HG03103 (cell line): Measurements from ENCODE around the gene EIF2S1.
"Not testable (repeated sequence)": the region's sequence is repeated elsewhere in the genome, so short reads cannot be mapped to it uniquely, and the experiment has no call there.

ENCODE experiments used
- ATAC-seq: cut with Tn5 transposase; IDR thresholded peaks from one replicate; pipeline ENCODE4 v1.9.1; 2021; ENCODE audit warnings: low read depth; ENCODE audit not compliant: unreplicated experiment

EIF2S1 gene

DNA sequence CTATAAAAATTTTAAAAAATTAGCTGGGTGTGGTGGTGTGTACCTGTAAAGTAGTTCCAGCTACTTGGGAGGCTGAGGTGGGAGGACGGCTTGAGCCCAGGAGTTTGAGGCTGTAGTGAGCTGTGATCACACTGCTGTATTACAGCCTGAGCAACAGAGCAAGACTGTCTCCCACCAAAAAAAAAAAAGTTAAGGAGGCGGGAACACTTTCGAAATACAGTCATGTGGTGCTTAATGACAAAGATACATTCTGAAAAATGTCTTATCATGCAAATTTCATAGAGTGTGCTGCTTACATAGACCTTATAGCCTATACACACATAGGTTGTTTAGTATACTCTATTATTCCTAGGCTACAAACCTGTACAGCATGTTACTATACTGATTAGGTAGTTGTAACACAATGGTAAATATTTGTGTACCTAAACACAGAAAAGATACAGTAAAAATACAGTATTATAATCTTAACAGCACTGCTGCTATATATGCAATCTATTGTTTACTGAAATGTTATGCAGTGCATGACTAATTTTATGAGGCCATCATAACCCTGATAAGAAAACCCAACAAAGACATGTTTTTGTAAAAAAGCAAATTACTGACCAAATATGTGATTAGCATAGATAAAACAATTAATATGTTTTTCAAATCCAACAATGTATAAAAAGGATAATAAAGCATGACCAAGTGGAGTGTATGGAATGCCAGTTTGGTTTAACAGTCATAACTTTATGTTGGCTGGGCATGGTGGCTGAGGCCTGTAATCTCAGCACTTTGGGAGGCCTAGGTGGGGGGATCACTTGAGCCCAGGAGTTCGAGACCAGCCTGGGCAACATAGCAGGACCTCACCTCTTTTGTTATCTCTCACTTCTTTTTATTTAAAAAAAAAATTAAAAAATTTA, 11.4 kb downstream of the EIF2S1 start:
- ATAC-seq = no peak

DNA sequence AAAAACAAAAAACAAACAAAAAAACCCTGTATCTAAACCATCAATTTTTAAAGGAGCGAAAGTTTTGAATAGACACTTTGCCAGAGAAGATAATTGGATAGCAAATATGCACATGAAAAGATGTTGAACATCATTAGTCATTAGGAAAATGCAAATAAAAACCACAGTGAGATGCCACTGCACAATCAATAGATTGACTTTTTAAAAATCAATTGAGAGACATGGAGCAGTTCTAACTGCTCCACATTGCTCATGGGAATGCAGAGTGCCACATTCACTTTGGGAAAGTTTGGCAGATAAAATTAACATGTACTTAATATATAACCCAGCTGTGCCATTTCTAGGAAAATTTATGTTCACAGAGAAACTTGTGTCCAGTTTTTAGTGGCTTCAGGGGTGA, 12.7 kb downstream of the EIF2S1 start:
- ATAC-seq = no peak

DNA sequence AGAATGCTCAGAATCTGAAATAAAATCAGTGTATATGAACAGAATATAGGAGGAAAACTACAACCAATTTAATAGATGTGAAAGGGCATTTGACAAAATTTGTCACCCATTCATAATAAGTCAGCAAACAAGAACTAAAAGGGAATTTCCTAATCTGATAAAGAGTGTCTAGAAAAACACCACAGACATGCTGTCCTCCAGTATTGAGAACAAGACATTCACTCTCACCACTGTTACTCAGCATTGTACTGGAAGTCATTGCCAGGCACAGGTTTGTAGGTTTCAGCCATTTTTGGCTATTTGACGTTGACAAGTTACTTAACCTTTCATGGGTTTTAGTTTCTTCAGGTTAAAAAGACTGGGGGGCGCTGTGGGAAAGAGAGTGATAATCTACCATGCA, 13.2 kb downstream of the EIF2S1 start:
- ATAC-seq = no peak

DNA sequence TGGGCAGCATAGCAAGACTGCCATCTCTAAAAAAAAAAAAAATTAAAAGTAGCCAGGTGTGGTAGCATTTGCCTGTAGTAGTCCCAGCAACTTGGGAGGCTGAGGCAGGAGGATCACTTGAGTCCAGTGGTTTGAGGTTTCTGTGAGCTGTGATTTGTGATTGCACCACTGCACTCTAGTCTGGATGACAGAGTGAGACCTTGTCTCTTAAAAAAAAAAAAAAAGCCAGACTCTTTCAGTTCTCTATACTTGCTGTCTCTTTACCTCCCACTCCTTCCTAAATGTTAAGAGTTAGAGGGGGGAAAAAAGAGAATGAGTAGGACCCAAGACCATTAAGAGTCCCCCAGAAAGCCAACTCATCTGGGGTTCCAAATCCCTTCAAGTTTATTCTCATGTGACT, 17.8 kb downstream of the EIF2S1 start:
- no peak for ATAC-seq

DNA sequence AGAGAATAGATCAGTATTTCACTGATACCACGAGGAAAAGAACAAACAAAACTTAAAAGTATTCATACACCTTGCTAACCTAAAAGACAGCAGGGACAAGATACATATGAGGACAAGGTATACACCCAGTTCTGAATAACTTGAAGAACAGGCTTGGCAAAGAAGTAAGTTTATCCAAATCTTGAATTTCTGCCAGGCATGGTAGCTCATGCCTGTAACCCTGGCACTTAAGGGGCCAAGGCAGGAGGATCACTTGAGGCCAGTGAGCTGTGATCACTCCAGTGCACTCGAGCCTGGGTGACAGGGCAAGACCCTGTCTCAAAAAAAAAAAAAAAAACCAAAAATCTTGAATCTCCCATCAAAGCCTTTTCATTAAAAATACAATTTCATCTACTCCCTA, 25.0 kb downstream of the EIF2S1 start:
- ATAC-seq = no peak

DNA sequence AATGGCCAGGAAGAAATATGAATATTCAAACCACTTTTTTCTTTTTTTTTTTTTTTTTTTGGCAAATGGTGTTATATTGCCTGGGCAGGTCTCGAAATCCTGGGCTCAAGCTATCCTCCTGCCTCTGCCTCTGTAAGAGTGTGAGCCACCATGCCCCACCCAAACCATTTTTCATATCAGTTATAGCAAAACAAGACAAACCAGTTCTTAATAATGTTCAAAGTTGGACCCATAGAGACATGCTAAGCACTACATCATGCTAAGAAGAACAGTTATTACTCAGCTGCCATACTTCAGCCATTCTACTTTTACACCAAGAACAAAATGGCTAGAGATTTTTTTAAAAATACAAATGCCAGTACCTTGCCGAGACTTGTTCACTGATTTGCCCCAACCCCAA, 25.5 kb downstream of the EIF2S1 start:
- ATAC-seq = no peak

DNA sequence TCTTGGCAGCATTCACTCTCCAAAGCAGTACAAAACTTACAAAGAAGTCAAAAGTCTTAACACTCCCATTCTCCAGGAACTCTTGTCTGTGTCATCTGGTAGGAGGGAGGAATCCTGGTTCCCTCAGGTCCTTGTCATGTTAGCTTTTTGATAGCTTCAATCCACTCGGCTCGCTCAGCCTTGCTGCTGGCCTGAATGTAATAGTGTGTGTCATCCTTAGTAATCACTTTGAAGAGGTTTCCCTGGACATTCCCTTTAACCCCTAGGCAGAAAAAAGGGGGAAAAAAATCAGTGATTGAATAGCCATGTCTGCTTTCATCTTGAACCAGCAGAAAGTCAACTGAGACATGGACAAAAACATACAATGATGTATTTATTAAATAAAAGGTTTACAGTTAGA, 27.1 kb downstream of the EIF2S1 start:
- no peak for ATAC-seq

DNA sequence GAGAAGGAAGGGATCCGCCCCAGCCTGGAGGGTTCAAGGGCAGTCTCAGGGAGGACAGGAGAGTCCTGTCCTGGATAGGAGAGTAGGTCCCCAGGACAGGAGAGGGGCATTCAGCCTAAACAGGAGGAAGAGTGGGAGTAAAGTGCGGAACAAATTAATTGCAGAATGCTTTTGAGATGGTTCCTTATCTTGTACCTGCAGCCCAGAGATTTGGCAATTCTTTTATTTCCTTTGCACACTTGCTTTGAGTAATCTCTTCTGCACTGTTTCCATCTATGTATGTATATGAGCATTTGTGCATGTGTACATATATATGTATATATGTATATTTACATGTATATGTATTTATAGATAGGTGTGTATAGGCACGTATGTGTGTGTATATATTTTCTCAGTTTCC, 29.1 kb downstream of the EIF2S1 start:
- ATAC-seq = no peak

DNA sequence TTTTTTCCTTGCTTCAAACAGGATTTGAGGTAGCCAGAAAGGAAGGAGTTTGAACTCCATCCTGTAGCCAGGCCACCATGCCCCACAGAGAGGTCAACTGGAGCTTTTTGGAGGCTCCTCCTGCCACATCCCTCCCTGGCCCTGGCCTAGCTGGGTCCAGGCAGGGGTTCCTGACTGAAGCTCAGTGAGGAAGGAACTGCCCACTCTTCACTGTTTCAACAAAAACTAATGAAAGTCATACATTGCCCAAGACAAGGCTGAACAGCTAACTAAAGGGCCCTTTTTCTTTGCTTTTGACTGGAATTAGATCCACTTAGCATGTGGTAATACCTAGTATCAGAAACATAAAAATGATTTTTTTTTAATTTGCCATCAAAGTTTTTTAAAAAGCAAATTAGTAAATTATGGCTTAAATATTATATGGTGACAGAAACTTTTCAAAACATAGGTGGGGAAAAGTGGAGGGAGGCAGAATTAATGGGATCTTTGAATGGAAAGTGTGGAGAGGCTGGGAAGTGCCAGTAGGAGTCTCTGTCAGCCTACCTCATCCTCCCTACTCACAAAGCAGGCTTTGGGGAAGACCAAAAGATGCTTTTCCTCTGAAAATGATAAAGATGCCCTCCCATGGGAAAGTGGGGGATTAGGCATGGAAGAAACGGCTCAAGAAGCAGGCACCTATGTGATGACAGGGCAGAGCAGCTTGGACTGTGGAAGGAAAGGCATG, 29.8 kb downstream of the EIF2S1 start:
- ATAC-seq = no peak

DNA sequence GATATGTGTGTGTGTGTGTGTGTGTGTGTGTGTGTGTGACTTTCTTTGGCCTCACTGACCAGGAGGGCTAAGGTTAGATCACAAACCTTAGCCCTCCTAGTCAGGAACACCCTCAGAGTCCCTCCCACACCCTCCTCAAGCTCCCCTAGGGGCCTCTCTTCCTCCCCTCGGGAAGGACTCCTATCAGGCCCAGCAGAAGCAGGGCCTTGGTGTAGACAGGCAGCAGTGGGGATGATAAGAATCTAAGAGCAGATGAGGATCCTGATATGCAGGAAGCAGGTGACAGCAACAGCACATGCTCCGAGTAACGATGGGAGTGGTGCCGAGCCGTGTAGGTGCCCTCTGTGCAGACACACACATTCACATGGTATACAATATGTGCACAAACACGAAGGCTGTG, 31.1 kb downstream of the EIF2S1 start:
- no peak for ATAC-seq

DNA sequence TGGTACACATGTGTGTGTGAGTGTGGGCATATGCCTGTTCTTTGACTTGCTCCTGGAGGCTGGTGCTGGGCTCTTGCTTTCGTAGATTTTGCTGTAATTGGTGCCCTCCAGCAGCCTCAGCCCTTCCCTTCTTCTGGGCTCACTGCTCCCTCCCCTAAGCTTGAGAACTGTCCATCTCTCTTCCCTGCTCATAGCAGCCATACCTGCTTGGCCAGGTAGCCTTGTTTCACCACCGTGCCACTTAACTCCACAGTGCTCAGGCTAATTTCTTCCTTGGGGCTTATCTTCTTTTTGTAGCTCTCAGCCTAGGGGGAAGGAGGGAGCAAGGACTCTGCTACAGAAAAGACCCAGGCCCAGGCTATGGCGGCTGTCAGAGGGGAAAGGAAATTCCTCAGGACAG, 32.0 kb downstream of the EIF2S1 start:
- no peak for ATAC-seq

DNA sequence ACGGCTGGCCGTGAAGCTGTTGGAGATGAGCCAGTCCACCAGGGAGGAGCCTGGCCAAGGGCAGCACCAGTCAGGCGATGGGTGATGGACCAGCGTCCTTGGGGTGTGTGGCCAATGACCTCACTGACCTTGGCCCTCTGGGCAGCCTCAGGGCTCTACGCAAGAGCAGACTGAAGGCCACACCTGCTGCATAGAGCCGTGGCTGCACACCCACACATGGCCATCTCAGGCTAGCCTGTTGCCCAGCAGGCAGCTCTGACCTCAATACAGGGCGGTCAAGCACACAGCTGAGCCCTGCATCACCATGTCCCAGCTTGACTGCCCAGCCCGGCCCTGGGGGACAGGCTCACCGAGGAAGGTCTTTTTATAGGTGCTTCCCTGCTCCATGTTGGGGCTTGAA, 32.7 kb downstream of the EIF2S1 start:
- no peak for ATAC-seq

DNA sequence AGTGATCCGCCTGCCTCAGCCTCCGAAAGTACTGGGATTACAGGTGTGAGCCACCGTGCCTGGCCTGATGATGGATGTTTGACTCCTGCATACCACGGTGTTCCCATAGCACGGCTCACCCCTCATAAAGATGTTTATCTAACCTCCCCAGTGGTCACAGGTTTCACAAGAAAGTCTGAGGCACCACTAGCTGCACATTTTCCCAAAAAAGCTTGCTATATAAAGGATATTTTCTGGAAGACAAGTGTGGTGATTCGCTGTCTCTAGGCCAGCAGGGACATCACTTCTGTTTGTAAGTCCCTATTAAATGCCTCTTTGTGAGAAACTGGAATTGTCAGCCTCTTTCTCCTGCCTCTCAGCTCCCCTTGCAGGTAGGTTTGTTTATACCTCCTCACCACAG, 33.6 kb downstream of the EIF2S1 start:
- ATAC-seq = no peak

DNA sequence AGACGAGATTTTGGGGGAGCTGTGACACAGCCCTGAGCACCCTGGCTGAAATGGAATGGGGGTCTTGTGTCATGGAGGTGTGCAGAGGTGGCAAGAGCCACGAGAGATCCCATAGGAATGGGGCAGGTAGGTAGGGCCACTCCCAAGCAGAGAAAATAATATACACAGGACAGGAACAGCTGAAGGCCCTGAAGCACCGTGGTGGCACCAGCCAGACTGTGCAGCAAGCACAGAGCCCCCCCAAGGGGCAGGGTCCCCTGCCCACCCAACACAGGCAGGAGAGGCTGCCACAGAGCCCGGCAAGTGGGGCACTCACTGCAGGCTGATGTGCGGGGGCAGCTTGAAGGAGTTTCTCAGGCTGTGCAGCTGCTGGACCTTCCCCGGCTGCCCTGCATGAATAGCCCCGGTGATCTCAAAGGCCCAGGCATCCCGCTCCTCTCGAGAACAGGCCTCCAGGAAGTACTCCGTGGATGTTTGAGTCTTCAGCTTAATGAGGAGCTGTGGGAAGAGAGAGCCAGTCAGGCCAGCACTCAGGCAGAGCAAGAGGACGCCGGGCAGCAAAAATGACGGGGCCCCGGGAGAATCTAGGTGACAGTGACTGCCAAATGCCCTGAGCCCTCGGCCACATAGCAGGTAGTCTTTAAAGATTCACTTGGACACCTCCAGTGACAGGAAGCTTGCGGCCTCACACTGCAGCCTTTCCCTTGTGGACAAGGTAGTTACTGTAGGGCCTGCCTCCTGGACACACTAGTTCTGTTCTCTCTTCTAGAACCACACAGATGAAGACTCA, 35.2 kb downstream of the EIF2S1 start:
- no peak for ATAC-seq

DNA sequence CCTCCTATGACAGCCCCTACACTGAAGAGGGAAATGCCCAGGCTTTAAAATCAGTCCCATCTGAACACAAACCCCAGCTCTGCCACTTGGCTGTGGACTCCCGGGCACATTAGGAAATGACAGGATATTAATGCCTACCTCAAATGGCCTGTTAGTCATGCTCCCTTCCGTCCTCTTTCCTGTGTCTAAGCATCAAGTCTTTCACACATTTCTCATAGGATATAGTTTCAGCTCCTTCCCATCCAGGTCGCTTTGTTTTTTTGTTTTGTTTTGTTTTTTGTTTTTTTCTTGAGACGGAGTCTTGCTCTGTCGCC, 35.7 kb downstream of the EIF2S1 start:
- no peak for ATAC-seq

DNA sequence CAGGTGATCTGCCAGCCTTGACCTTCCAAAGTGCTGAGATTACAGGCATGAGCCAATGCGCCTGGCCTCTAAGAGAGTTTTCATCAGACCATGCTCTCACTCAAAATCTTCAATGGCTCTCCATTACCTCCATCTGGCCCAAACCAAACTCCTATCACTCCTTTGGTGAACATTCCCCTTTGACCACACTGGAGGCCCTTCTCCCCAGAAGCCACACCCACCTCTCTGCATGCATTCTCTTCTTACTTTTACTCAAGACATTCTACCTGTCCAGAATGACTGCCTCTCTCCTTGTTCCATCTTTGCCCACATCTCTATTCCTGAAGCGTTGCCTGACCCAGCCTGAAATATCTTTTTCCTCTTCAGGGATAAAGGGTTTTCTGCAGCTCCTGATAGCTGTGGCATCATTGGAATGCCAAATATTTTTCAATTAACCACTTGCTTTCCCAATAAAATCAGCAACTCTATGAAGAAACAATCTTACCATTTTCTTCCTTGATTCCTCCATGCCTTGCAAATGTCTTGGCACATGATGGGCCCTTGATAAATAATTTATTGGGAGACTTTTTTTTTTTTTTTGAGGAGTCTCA, 36.3 kb downstream of the EIF2S1 start:
- ATAC-seq = no peak

DNA sequence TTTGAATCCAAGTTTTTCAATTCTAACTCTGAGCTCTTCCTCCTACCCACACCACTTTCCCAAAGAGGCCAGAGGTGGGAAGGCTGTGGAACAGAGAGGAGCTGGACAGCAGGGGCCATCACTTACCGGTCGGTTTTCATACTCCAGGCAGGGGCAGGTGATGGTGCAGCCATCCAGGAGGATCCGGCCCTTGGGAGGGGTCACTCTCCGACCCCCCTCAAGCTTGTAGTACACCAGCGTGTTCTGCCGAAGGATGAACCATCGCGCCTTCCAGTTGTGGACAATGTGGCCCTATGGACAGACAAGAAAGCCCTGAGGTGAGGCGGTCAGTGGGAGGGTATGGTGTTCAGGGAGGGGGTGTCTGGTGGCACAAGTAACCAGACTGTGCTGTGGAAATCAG, 37.4 kb downstream of the EIF2S1 start:
- no peak for ATAC-seq

DNA sequence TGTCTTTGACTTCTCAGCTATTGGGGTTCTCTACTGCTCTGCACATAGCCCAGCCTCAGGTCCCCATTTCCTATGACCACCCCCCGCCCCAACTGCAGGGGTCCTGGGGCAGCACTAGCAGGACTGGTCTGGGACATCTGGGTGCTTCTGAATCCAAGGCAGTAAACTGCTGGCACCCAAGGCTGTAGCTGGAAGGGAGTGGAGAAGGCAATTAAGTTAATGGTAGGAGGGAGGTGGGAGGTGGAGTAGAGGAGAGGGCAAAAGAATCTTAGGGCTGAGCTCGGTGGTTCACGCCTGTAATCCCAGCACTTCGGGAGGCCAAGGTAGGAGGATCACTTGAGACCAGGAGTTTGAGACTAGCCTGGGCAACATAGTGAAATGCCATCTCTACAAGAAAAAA, 40.3 kb downstream of the EIF2S1 start:
- ATAC-seq = no peak

DNA sequence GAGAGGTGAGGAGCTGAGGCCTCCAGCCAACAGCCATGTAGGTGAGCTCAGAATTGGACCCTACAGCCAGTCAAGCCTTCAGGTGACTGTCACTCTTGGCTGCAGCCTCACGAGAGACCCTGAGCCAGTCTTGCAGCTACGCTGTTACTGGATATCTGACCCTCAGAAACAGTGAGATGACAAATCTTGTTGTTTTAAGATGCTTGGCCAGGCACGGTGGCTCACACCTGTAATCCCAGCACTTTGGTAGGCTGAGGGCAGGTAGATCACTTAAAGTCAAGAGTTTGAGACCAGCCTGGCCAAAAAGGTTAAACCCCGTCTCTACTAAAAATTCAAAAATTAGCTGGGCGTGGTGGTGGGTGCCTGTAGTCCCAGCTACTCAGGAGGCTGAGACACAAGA, 45.6 kb downstream of the EIF2S1 start:
- no peak for ATAC-seq

DNA sequence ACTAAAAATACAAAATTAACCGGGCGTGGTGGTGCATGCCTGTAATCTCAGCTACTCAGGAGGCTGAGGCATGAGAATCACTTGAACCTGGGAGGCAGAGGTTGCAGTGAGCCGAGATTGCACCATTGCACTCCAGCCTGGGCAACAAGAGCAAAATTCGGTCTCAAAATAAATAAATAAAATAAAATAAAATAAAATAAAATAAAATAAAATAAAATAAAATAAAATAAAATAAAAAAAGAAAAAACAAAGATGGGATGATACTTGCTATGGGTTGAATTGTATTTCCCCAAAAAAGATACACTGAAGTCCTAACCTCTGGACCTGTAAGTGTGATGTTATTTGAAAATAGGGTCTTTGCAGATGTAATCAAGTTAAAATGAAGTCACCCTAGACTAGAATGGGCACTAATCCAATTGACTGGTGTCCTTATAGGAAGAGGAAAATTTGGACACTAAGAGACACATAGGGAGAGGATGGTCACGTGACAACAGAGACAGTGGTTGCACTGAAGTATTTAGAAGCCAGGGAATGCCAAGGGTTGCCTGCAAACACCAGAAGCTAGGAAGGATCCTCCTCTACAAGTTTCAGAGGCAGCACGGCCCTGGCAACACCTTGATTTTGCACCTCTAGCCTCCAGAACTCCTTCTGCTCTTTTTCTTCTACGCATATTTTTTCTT, 48.1 kb downstream of the EIF2S1 start:
- not testable (repeated sequence) for ATAC-seq

DNA sequence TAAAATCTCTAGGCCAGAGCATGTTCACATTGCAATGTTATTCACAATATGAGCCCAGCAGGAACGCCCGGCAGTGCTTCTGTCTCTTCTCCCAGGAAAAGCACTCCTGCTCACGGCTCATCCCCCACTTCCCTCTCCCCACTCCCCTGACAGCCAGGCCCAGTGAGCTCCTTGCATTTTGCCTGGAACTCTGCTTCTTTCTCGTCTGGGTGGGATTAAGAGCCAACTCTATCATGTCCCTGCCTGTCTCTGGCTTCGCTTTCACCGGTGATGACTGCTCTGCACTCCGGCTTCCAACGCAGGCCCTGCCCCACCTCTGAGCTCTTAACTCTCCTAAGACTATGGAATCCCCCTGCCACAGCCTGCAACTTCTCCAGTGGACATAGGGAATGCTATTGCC, 49.3 kb downstream of the EIF2S1 start:
- ATAC-seq = no peak
